GM12878 (cell line): ENCODE measurements around the gene ZNF627. TPM values are rescaled to one million over a fixed set of nuclear protein-coding genes. Genes with fewer than 3 reads are reported as not detected.

Source experiments
- ASH2L ChIP-seq: fragments of 300-600, 200-600 bp; sonication (generic); IDR thresholded peaks from 2 replicates; pipeline ENCODE4 v1.6.1; 2017; ENCODE audit warnings: low read depth, mild to moderate bottlenecking, borderline replicate concordance
- BHLHE40 ChIP-seq, 2 experiments: fragments of 450-650 bp in 1 of 2; IDR thresholded peaks; 2 replicates each; pipeline ENCODE4 v1.6.1; 2011 to 2017; ENCODE audit warnings: low read depth in 2 of 2, borderline replicate concordance in 1 of 2, improper control_type of control experiment in 1 of 2, low read length in 1 of 2, mild to moderate bottlenecking in 1 of 2
- CHD1 ChIP-seq: IDR thresholded peaks from 2 replicates; pipeline ENCODE4 v1.6.1; 2012; ENCODE audit warnings: low read depth, low read length, improper control_type of control experiment
- CREB1 ChIP-seq: IDR thresholded peaks from 2 replicates; pipeline ENCODE4 v1.6.1; 2012; ENCODE audit warnings: low read depth, mild to moderate bottlenecking, inconsistent platforms
- IKZF1 ChIP-seq: fragments of 450-650 bp; conservative IDR thresholded peaks from 2 replicates; pipeline ENCODE4 v1.6.1; 2017; ENCODE audit warnings: antibody characterized with exemption, mild to moderate bottlenecking
- IKZF2 ChIP-seq, 2 experiments: fragments of 450-650 bp; IDR thresholded peaks; 2 replicates each; pipeline ENCODE4 v1.6.1; 2017; ENCODE audit warnings: mild to moderate bottlenecking in 2 of 2, moderate library complexity in 2 of 2
- IRF3 ChIP-seq: fragments of 450-650 bp; IDR thresholded peaks from 2 replicates; pipeline ENCODE4 v1.6.1; 2014; ENCODE audit warnings: mild to moderate bottlenecking
- IRF4 ChIP-seq: IDR thresholded peaks from 2 replicates; pipeline ENCODE4 v1.6.1; 2011; ENCODE audit warnings: low read depth, low read length
- KDM1A ChIP-seq: fragments of 200-600 bp; sonication (generic); IDR thresholded peaks from 2 replicates; pipeline ENCODE4 v1.6.1; 2016; ENCODE audit warnings: borderline replicate concordance
- KLF5 ChIP-seq: fragments of 450-650 bp; IDR thresholded peaks from 2 replicates; pipeline ENCODE4 v1.6.1; 2014; ENCODE audit warnings: mild to moderate bottlenecking; ENCODE audit not compliant: partially characterized antibody
- MEF2B ChIP-seq: fragments of 450-650 bp; IDR thresholded peaks from 2 replicates; pipeline ENCODE4 v1.6.1; 2018; ENCODE audit warnings: mild to moderate bottlenecking, moderate library complexity; ENCODE audit not compliant: partially characterized antibody, poor library complexity, severe bottlenecking
- POLR2AphosphoS2 ChIP-seq: IDR thresholded peaks from 2 replicates; pipeline ENCODE4 v1.6.1; 2011; ENCODE audit warnings: low read depth, mild to moderate bottlenecking, low read length, improper control_type of control experiment, moderate library complexity
- RBBP5 ChIP-seq: fragments of 200-600 bp; sonication (generic); conservative IDR thresholded peaks from 2 replicates; pipeline ENCODE4 v1.6.1; 2016
- RCOR1 ChIP-seq: conservative IDR thresholded peaks from 2 replicates; pipeline ENCODE4 v1.6.1; 2012; ENCODE audit warnings: low read depth, low read length, improper control_type of control experiment
- RELA ChIP-seq: fragments of 450-650 bp; IDR thresholded peaks from 2 replicates; pipeline ENCODE4 v1.8.0; 2014; ENCODE audit warnings: borderline replicate concordance; ENCODE audit not compliant: partially characterized antibody
- RUNX3 ChIP-seq: IDR thresholded peaks from 2 replicates; pipeline ENCODE4 v1.6.1; 2012; ENCODE audit warnings: low read length, inconsistent platforms
- SIN3A ChIP-seq: IDR thresholded peaks from 2 replicates; pipeline ENCODE4 v1.6.1; 2012; ENCODE audit warnings: low read depth, low read length, improper control_type of control experiment
- SMAD5 ChIP-seq: IDR thresholded peaks from 2 replicates; pipeline ENCODE4 v1.6.1; 2016; ENCODE audit warnings: antibody characterized with exemption, low read depth
- SP1 ChIP-seq: IDR thresholded peaks from one replicate; pipeline ENCODE4 v1.6.1; 2011; ENCODE audit warnings: low read depth, low read length
- YBX1 ChIP-seq: fragments of 450-650 bp; IDR thresholded peaks from 2 replicates; pipeline ENCODE4 v1.6.1; 2016; ENCODE audit warnings: antibody characterized with exemption
- polyA plus RNA-seq, 11 experiments: library from polyadenylated mRNA; depleted of rRNA in 4 of 11; unstranded in 6 of 11; stranded (reverse) in 5 of 11; fragments of >200 nt; fragmentation: Nextera tagmentation in 4 of 11; fragmentation: Illumina TruSeq in 1 of 11; extraction: Ambion mirVana in 4 of 11; extraction: Trizol in 1 of 11; gene quantifications; 1 replicate in 1 of 11; 2 replicates in 10 of 11; pipeline versions ENCODE4 v1.2.1 to v1.2.3, GENCODE V29; 2011 to 2016; ENCODE audit warnings: inconsistent platforms in 2 of 11, missing spikeins in 2 of 11, low read depth in 1 of 11
- total RNA-seq, 4 experiments: library from RNA; depleted of rRNA in 3 of 4; stranded (reverse); fragments of >200 nt in 3 of 4; fragmentation: Illumina TruSeq in 1 of 4; extraction: Trizol in 1 of 4; gene quantifications; 2 replicates each; pipeline versions ENCODE4 v1.2.1 to v1.2.3, GENCODE V29; 2013 to 2021
- TF ChIP-seq, protein P1 (sequence below): fragments of 450-650 bp; IDR thresholded peaks from 2 replicates; pipeline ENCODE4 v1.6.1; 2018; ENCODE audit warnings: borderline replicate concordance, mild to moderate bottlenecking; ENCODE audit not compliant: partially characterized antibody
- TF ChIP-seq, protein P2 (sequence below): fragments of 450-650 bp; conservative IDR thresholded peaks from 2 replicates; pipeline ENCODE4 v1.6.1; 2017; ENCODE audit warnings: mild to moderate bottlenecking, moderate library complexity
- TF ChIP-seq, protein P3 (sequence below): fragments of 450-650 bp; IDR thresholded peaks from 2 replicates; pipeline ENCODE4 v1.6.1; 2017; ENCODE audit warnings: borderline replicate concordance

Gene ZNF627
- total and polyA plus RNA-seq, 10 of the 15 experiments (the other 5 are each of a cell fraction or from before 2014, with no cell fraction given), result 5.1 to 13.7 (median 10.2) TPM

GRCh38 chr19:11558881-11559828, 38.1 kb upstream of the ZNF627 start, which contains the start of gene ELOF1 (continued):
- TF ChIP-seq, protein P1, sequence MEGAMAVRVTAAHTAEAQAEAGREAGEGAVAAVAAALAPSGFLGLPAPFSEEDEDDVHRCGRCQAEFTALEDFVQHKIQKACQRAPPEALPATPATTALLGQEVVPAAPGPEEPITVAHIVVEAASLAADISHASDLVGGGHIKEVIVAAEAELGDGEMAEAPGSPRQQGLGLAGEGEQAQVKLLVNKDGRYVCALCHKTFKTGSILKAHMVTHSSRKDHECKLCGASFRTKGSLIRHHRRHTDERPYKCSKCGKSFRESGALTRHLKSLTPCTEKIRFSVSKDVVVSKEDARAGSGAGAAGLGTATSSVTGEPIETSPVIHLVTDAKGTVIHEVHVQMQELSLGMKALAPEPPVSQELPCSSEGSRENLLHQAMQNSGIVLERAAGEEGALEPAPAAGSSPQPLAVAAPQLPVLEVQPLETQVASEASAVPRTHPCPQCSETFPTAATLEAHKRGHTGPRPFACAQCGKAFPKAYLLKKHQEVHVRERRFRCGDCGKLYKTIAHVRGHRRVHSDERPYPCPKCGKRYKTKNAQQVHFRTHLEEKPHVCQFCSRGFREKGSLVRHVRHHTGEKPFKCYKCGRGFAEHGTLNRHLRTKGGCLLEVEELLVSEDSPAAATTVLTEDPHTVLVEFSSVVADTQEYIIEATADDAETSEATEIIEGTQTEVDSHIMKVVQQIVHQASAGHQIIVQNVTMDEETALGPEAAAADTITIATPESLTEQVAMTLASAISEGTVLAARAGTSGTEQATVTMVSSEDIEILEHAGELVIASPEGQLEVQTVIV, result peak; percentile 24
- TF ChIP-seq SMAD5 (peak; percentile 76; the same call in 1 of the 2 replicates), YBX1 (no peak), BHLHE40 (IDR thresholded peaks at IDR 0.05; ENCODE audit: borderline replicate concordance in 1 of 2, low read depth in 2 of 2, low read length in 1 of 2) (peak; percentile 59 to 85; a peak in 3 of 4 replicates), IKZF2 (IDR thresholded peaks at IDR 0.05) (peak; percentile 27 to 29; a peak in 2 of 4 replicates), MEF2B (no peak), CHD1 (no peak), RBBP5 (no peak), RCOR1 (no peak), IKZF1 (peak; percentile 84), CREB1 (peak; percentile 57; the same call in 1 of the 2 replicates), IRF3 (no peak), POLR2AphosphoS2 (peak; percentile 91), RELA (peak; percentile 25), KDM1A (no peak), SP1 (peak; percentile 6), ASH2L (no peak; the same call in 1 of the 2 replicates), SIN3A (peak; percentile 92), IRF4 (peak; percentile 58; the same call in 1 of the 2 replicates), RUNX3 (peak; percentile 9; the same call in 1 of the 2 replicates), KLF5 (peak; percentile 47)
- TF ChIP-seq, protein P2, sequence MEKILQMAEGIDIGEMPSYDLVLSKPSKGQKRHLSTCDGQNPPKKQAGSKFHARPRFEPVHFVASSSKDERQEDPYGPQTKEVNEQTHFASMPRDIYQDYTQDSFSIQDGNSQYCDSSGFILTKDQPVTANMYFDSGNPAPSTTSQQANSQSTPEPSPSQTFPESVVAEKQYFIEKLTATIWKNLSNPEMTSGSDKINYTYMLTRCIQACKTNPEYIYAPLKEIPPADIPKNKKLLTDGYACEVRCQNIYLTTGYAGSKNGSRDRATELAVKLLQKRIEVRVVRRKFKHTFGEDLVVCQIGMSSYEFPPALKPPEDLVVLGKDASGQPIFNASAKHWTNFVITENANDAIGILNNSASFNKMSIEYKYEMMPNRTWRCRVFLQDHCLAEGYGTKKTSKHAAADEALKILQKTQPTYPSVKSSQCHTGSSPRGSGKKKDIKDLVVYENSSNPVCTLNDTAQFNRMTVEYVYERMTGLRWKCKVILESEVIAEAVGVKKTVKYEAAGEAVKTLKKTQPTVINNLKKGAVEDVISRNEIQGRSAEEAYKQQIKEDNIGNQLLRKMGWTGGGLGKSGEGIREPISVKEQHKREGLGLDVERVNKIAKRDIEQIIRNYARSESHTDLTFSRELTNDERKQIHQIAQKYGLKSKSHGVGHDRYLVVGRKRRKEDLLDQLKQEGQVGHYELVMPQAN, result peak; percentile 89
- TF ChIP-seq, protein P3, sequence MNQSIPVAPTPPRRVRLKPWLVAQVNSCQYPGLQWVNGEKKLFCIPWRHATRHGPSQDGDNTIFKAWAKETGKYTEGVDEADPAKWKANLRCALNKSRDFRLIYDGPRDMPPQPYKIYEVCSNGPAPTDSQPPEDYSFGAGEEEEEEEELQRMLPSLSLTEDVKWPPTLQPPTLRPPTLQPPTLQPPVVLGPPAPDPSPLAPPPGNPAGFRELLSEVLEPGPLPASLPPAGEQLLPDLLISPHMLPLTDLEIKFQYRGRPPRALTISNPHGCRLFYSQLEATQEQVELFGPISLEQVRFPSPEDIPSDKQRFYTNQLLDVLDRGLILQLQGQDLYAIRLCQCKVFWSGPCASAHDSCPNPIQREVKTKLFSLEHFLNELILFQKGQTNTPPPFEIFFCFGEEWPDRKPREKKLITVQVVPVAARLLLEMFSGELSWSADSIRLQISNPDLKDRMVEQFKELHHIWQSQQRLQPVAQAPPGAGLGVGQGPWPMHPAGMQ, result no peak
